ENCODE data around the gene LHX6.

DNA sequence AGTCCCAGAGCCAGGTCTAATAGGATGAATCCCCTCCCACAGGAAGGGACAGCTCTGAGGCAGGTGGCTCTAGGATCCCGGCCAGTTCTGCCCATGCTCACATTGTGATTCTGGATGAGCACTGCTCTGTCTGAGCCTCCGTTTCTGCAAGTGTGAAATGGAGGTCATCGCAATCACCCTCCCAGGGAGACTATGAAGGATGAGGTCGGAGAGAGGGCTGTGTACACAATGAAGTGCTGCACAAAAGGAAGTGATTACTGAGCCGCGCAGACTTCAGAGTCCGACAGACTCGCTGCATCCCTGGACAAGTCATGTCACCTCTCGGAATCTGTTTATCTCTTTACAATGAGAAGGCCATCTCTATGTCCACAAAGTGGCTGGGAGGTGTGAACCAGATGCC is 21.7 kb downstream of the LHX6 start:
- TF ChIP-seq CTCF (IDR thresholded peaks at IDR 0.05; ENCODE audit: insufficient read depth, low read length) (no peak), POLR2AphosphoS5 (IDR thresholded peaks at IDR 0.05; ENCODE audit: low read depth) (no peak)
